ENCODE data around the gene LYPD6B. TPM values are rescaled to one million over a fixed set of nuclear protein-coding genes. Genes with fewer than 3 reads are reported as not detected.

LYPD6B gene
- total and polyA plus RNA-seq, 10 of the 15 experiments (the other 5 are each of a cell fraction or from before 2014, with no cell fraction given) = 1.0 to 6.6 (median 4.0) TPM

- no TSS peak for BruUV-seq (replicated peaks)
- no peak for TF ChIP-seq MEF2B (IDR thresholded peaks at IDR 0.05; ENCODE audit: partially characterized antibody, poor library complexity, severe bottlenecking)
- no peak for TF ChIP-seq MXI1 (IDR thresholded peaks at IDR 0.05; ENCODE audit: low read depth, low read length)
- TF ChIP-seq CHD2 (IDR thresholded peaks at IDR 0.05; ENCODE audit: borderline replicate concordance, low read depth, low read length) = no peak
- no peak for TF ChIP-seq ATF3 (IDR thresholded peaks at IDR 0.05; ENCODE audit: borderline replicate concordance, extremely low read depth, low read depth, low read length)
- no peak for TF ChIP-seq POLR2AphosphoS5 (IDR thresholded peaks at IDR 0.05; ENCODE audit: low read length)
- TF ChIP-seq YY1 (IDR thresholded peaks at IDR 0.05; ENCODE audit: low read depth, low read length) = no peak
- TF ChIP-seq POLR2AphosphoS2 (IDR thresholded peaks at IDR 0.05; ENCODE audit: low read depth, low read length) = no peak
- FAIRE-seq = no peak
- Histone ChIP-seq H3K9me3 (replicated peaks; ENCODE audit: control insufficient read depth, insufficient read depth, low read length) (no peaks in the 10 kb centered on the region), H3K27ac (ENCODE audit: control insufficient read depth, insufficient read depth) (no peak overlapping the region), H3K4me1 (ENCODE audit: control insufficient read depth, insufficient read depth, low read length) (peaks cover 11% of the 10 kb centered on the region), H3K4me3 (no peak overlapping the region), H3K79me2 (ENCODE audit: control insufficient read depth, insufficient read depth, low read length) (no peaks in the 10 kb centered on the region), H3K9ac (ENCODE audit: control insufficient read depth, insufficient read depth, low read length) (no peak overlapping the region), H3K27me3 (replicated peaks in 1 of 2; ENCODE audit: control insufficient read depth in 2 of 2, insufficient read depth in 2 of 2, low read length in 1 of 2) (no peaks in the 10 kb centered on the region), H3K4me2 (ENCODE audit: control insufficient read depth, insufficient read depth) (no peak overlapping the region), H4K20me1 (ENCODE audit: control insufficient read depth, insufficient read depth) (no peaks in the 10 kb centered on the region), H3K36me3 (ENCODE audit: control insufficient read depth in 2 of 2, insufficient read depth in 2 of 2, low read length in 1 of 2) (no peaks in the 10 kb centered on the region), H2AFZ (ENCODE audit: control insufficient read depth, low read depth, low read length) (no peak overlapping the region)
- ATAC-seq = no peak
- ChIA-PET CTCF (no interaction called here), POLR2A (no interaction called here), SMC1A (ENCODE audit: uncharacterized antibody, unreplicated experiment) (no interaction called here), RAD21 (ENCODE audit: unreplicated experiment) (no interaction called here)
- intact Hi-C loops (cut with micrococcal nuclease; ENCODE audit: unreplicated experiment) (no loop called here), in situ Hi-C loops (cut with MboI) (no loop called here)
- 3% methylated on average over 2 of the region's 2 CpGs for WGBS (ENCODE audit: insufficient coverage, insufficient replicate concordance, low lambda C conversion rate, missing lambda C conversion rate)
- DNase-seq (ENCODE audit: low read depth, low spot score) = no peak
Observed at GRCh38 chr2:149155988-149156387, 117.5 kb downstream of the LYPD6B start.
